Adipocyte (in vitro differentiated cells): ENCODE results near the gene LANCL2.

Experiments used
- DNase-seq: peaks from one replicate; pipeline ENCODE4 v3.0.0-alpha.2; 2015; ENCODE audit warnings: low read depth
- H3K27me3 ChIP-seq: replicated peaks from 2 replicates; pipeline ENCODE4 v1.7.0; 2013; ENCODE audit warnings: mild to moderate bottlenecking, low read length, moderate library complexity; ENCODE audit not compliant: control insufficient read depth, insufficient read depth
- H3K36me3 ChIP-seq: 2 replicates; pipeline ENCODE4 v1.7.0; 2013; ENCODE audit warnings: low read length, mild to moderate bottlenecking, moderate library complexity; ENCODE audit not compliant: control insufficient read depth, insufficient read depth, severe bottlenecking
- H3K4me1 ChIP-seq: 2 replicates; pipeline ENCODE4 v1.7.0; 2013; ENCODE audit warnings: mild to moderate bottlenecking, low read length, moderate library complexity; ENCODE audit not compliant: control insufficient read depth, insufficient read depth
- H3K4me3 ChIP-seq: 2 replicates; pipeline ENCODE4 v1.7.0; 2013; ENCODE audit warnings: mild to moderate bottlenecking, low read length, moderate library complexity
- H3K9ac ChIP-seq: 2 replicates; pipeline ENCODE4 v1.7.0; 2013; ENCODE audit warnings: mild to moderate bottlenecking, low read length, moderate library complexity
- H3K9me3 ChIP-seq: 2 replicates; pipeline ENCODE4 v1.7.0; 2013; ENCODE audit warnings: mild to moderate bottlenecking, low read length, moderate library complexity; ENCODE audit not compliant: control insufficient read depth

LANCL2 gene

DNA sequence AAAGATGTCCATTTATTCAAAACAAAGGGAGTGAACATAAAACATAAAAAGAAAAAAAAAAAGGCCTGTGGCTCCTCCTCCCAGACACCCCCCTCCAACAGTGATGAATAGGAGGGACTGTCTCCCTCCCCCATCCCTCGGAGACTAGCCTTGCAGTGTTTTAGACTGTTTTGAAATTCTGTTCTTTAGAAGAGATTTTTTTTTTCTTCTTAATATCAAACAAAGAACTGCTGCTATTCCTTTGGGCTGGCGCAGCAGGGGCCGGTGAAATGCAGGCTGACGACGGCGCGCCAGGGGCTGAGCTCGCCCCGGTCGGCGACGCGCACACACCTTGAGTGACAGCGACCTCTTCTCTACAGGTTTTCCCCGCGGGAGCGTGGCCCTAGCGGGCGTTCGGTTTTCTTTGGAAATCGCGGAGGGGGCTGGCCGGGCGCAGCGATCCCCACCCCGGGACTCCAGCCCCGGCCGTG is at the start of gene LANCL2:
Gene LANCL2, plus strand, starts transcription at position 133 of the 470 bp plus-strand sequence. CDS start 689 bp downstream, outside the sequence.
- H3K27me3 ChIP-seq, result no peaks in the 10 kb centered on the region
- no peaks in the 10 kb centered on the region for H3K36me3 ChIP-seq
- H3K9me3 ChIP-seq, result no peaks in the 10 kb centered on the region
- peak within 1 kb of the TSS; percentile 97 for H3K9ac ChIP-seq
- peak within 1 kb of the TSS; percentile 99 for H3K4me3 ChIP-seq
- peaks cover 16% of the 10 kb centered on the region for H3K4me1 ChIP-seq
- DNase-seq, result peak; percentile 69

DNA sequence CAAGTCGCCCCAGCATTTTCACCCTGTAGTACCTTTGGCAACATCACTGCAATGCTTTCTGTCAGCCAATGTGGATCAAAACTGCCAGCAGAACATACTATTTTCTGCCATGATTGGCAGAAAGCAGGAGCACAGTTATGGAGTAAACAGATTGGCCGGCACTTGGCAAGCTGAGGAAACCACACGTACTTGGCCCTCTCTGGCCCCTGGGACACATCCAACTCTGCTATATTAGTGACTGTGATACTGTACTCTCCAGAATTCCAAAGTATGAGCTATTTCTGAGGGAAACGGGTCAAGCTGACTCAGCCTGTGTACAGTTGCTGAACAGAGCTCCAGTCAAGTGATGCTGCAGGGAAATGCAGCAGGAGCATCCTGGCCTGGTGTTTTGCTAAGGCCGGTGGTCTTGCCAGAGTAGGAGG is 39.8 kb upstream of the LANCL2 start:
- peak; percentile 91 for DNase-seq
- no peaks in the 10 kb centered on the region for H3K36me3 ChIP-seq

GRCh38 chr7:55326081-55326835 is 38.9 kb upstream of the LANCL2 start:
- no peaks in the 10 kb centered on the region for H3K27me3 ChIP-seq
- no peak for DNase-seq
- no peak overlapping the region for H3K4me3 ChIP-seq
- H3K9ac ChIP-seq, result no peak overlapping the region
- H3K9me3 ChIP-seq, result no peaks in the 10 kb centered on the region
- peaks cover 13% of the 10 kb centered on the region for H3K4me1 ChIP-seq
- H3K36me3 ChIP-seq, result no peaks in the 10 kb centered on the region

More for the DNA sequence above, 39.8 kb upstream of the LANCL2 start:
- Histone ChIP-seq H3K9ac (no peak overlapping the region), H3K4me1 (peaks cover 13% of the 10 kb centered on the region), H3K27me3 (no peaks in the 10 kb centered on the region), H3K9me3 (no peaks in the 10 kb centered on the region), H3K4me3 (no peak overlapping the region)

DNA sequence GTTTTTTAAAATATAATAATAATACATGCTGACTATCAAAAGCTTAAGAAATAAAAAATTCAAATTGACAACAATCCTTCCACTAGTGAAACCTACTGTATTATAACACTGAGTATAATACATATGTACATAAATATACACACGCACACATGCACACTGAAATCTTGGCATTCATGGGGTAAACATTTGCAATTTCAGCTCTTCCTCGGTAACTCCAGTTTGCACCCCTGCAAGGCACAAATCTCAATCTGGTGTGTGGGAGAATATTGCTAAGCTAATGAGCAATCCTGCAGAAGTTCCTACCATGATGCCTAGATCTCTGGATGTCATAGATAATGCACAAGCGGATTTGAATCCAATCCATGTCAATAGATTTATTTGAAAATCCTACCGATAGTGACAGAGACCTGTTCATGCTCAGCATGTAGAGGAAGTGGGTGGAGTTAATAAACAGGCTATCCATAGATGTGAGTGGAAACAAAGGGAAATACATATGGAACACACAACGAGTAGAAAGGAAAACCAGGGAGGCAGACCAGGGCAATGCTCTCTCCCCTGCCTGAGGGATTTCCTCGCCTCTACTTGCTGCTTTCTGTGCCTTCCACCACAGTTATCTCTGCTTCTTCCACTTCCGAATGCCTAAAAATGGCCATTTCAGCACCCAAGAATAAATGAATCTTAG is 38.1 kb upstream of the LANCL2 start:
- Histone ChIP-seq H3K36me3 (no peaks in the 10 kb centered on the region), H3K4me1 (peaks cover 13% of the 10 kb centered on the region), H3K9me3 (no peaks in the 10 kb centered on the region), H3K4me3 (no peak overlapping the region), H3K27me3 (no peaks in the 10 kb centered on the region), H3K9ac (no peak overlapping the region)
- no peak for DNase-seq

GRCh38 chr7:55335151-55335550 is 30.0 kb upstream of the LANCL2 start:
- no peak for DNase-seq
- H3K4me3 ChIP-seq, result no peak overlapping the region
- H3K9me3 ChIP-seq, result no peaks in the 10 kb centered on the region
- no peak overlapping the region for H3K9ac ChIP-seq
- H3K36me3 ChIP-seq, result no peaks in the 10 kb centered on the region
- no peaks in the 10 kb centered on the region for H3K4me1 ChIP-seq
- H3K27me3 ChIP-seq, result peaks cover 31% of the 10 kb centered on the region

- no peaks in the 10 kb centered on the region for H3K36me3 ChIP-seq
- H3K27me3 ChIP-seq, result peaks cover 31% of the 10 kb centered on the region
- H3K4me3 ChIP-seq, result no peak overlapping the region
- H3K9me3 ChIP-seq, result no peaks in the 10 kb centered on the region
- no peaks in the 10 kb centered on the region for H3K4me1 ChIP-seq
- no peak overlapping the region for H3K9ac ChIP-seq
- no peak for DNase-seq
Observed at GRCh38 chr7:55335786-55336185, 29.4 kb upstream of the LANCL2 start.

- peaks cover 31% of the 10 kb centered on the region for H3K27me3 ChIP-seq
- DNase-seq, result no peak
Observed at GRCh38 chr7:55336540-55336939, 28.6 kb upstream of the LANCL2 start.

GRCh38 chr7:55339033-55340000 is 25.8 kb upstream of the LANCL2 start:
- no peaks in the 10 kb centered on the region for H3K36me3 ChIP-seq
- no peaks in the 10 kb centered on the region for H3K4me1 ChIP-seq
- H3K4me3 ChIP-seq, result no peak overlapping the region
- no peak overlapping the region for H3K9ac ChIP-seq
- H3K27me3 ChIP-seq, result peaks cover 33% of the 10 kb centered on the region
- DNase-seq, result no peak
- H3K9me3 ChIP-seq, result no peaks in the 10 kb centered on the region

More at GRCh38 chr7:55336540-55336939, 28.6 kb upstream of the LANCL2 start:
- Histone ChIP-seq H3K4me1 (no peaks in the 10 kb centered on the region), H3K4me3 (no peak overlapping the region), H3K36me3 (no peaks in the 10 kb centered on the region), H3K9ac (no peak overlapping the region), H3K9me3 (no peaks in the 10 kb centered on the region)

- Histone ChIP-seq H3K4me1 (no peaks in the 10 kb centered on the region), H3K9me3 (no peaks in the 10 kb centered on the region), H3K4me3 (no peak overlapping the region), H3K36me3 (no peaks in the 10 kb centered on the region), H3K9ac (no peak overlapping the region), H3K27me3 (peaks cover 15% of the 10 kb centered on the region)
- no peak for DNase-seq
Observed at GRCh38 chr7:55342216-55342871, 22.8 kb upstream of the LANCL2 start.

GRCh38 chr7:55343002-55343781 is 21.9 kb upstream of the LANCL2 start:
- no peaks in the 10 kb centered on the region for H3K36me3 ChIP-seq
- H3K4me3 ChIP-seq, result no peak overlapping the region
- no peak for DNase-seq
- H3K9me3 ChIP-seq, result no peaks in the 10 kb centered on the region
- peaks cover 7% of the 10 kb centered on the region for H3K27me3 ChIP-seq
- peaks cover 2% of the 10 kb centered on the region for H3K4me1 ChIP-seq
- H3K9ac ChIP-seq, result no peak overlapping the region
